CD14-positive monocyte (primary cell): Measurements from ENCODE around the gene RPS28. TPM values are rescaled to one million over a fixed set of nuclear protein-coding genes. Genes with fewer than 3 reads are reported as not detected.
"Not testable (repeated sequence)": the region's sequence is repeated elsewhere in the genome, so short reads cannot be mapped to it uniquely, and the experiment has no call there.

Experiments
- DNase-seq, 3 donors: peaks; one replicate each; pipeline ENCODE4 v3.0.0-alpha.2; 2011 to 2022
- H2AFZ ChIP-seq: 2 replicates; pipeline ENCODE4 v1.6.0; 2012; ENCODE audit warnings: mild to moderate bottlenecking, low read depth, low read length, inconsistent platforms; ENCODE audit not compliant: insufficient read depth, poor library complexity, severe bottlenecking
- H3K27ac ChIP-seq, 2 donors: 1 replicate in 1 of 2; 2 replicates in 1 of 2; pipeline ENCODE4 v1.5.1; 2012 to 2013; ENCODE audit warnings: low read length in 2 of 2, control low read depth in 1 of 2, inconsistent platforms in 1 of 2, low read depth in 1 of 2, mild to moderate bottlenecking in 1 of 2
- H3K27me3 ChIP-seq, 2 donors: one replicate each; pipeline versions ENCODE4 v1.6.0 to v1.6.1; 2011 to 2013; ENCODE audit warnings: low read length in 2 of 2; ENCODE audit not compliant: control insufficient read depth in 2 of 2, insufficient read depth in 2 of 2
- H3K36me3 ChIP-seq, 2 donors: replicated peaks in 1 of 2; 1 replicate in 1 of 2; 2 replicates in 1 of 2; pipeline versions ENCODE4 v1.5.1 to v1.6.1; 2012 to 2013; ENCODE audit warnings: low read length in 2 of 2, control low read depth in 1 of 2, inconsistent platforms in 1 of 2, mild to moderate bottlenecking in 1 of 2; ENCODE audit not compliant: insufficient read depth in 2 of 2, control insufficient read depth in 1 of 2
- H3K4me1 ChIP-seq, 2 donors: 1 replicate in 1 of 2; 2 replicates in 1 of 2; pipeline versions ENCODE4 v1.5.1 to v1.6.1; 2012 to 2013; ENCODE audit warnings: low read length in 2 of 2, control low read depth in 1 of 2, inconsistent platforms in 1 of 2, mild to moderate bottlenecking in 1 of 2, moderate library complexity in 1 of 2; ENCODE audit not compliant: insufficient read depth in 2 of 2, control insufficient read depth in 1 of 2
- H3K4me2 ChIP-seq: replicated peaks from 2 replicates; pipeline ENCODE3; 2012; ENCODE audit warnings: low read length, moderate library complexity, mild to moderate bottlenecking; ENCODE audit not compliant: poor library complexity, severe bottlenecking; ENCODE audit errors: extremely low read depth
- H3K4me3 ChIP-seq, 3 experiments: fragments of 200-600 bp in 1 of 3; sonication (generic) in 1 of 3; replicated peaks in 1 of 3; 1 replicate in 2 of 3; 2 replicates in 1 of 3; pipeline ENCODE4 v1.5.1; 2011 to 2013; ENCODE audit warnings: low read length in 3 of 3, mild to moderate bottlenecking in 3 of 3, control low read depth in 2 of 3, low read depth in 2 of 3, inconsistent platforms in 1 of 3, moderate library complexity in 1 of 3
- H3K79me2 ChIP-seq: 2 replicates; pipeline ENCODE4 v1.6.0; 2012; ENCODE audit warnings: mild to moderate bottlenecking, control low read depth, inconsistent platforms, low read length, moderate library complexity; ENCODE audit not compliant: insufficient read depth
- H3K9ac ChIP-seq: 2 replicates; pipeline ENCODE4 v1.6.0; 2017; ENCODE audit warnings: low read length, mild to moderate bottlenecking; ENCODE audit not compliant: insufficient read depth, poor library complexity, severe bottlenecking
- H3K9me3 ChIP-seq, 2 donors: replicated peaks in 1 of 2; 1 replicate in 1 of 2; 2 replicates in 1 of 2; pipeline versions ENCODE4 v1.5.1 to v1.6.1; 2012 to 2013; ENCODE audit warnings: low read length in 2 of 2, control low read depth in 1 of 2; ENCODE audit not compliant: control insufficient read depth in 1 of 2, insufficient read depth in 1 of 2
- H4K20me1 ChIP-seq: 2 replicates; pipeline ENCODE4 v1.6.0; 2012; ENCODE audit warnings: mild to moderate bottlenecking, low read length, control low read depth, moderate library complexity; ENCODE audit not compliant: insufficient read depth
- H3K27ac Mint-ChIP-seq, 7 donors: one replicate each; pipeline ENCODE4 v1.8.0; 2020; ENCODE audit warnings: mild to moderate bottlenecking in 7 of 7, mixed read lengths in 7 of 7, moderate library complexity in 6 of 7, inconsistent platforms in 2 of 7
- H3K27me3 Mint-ChIP-seq, 3 donors: one replicate each; pipeline ENCODE4 v1.8.0; 2021 to 2022; ENCODE audit warnings: low read depth in 3 of 3, mild to moderate bottlenecking in 3 of 3, mixed read lengths in 3 of 3, moderate library complexity in 3 of 3, inconsistent platforms in 1 of 3
- H3K36me3 Mint-ChIP-seq, 2 donors: one replicate each; pipeline ENCODE4 v1.8.0; 2020; ENCODE audit warnings: mixed read lengths in 2 of 2, inconsistent platforms in 1 of 2, mild to moderate bottlenecking in 1 of 2
- H3K4me1 Mint-ChIP-seq: one replicate; pipeline ENCODE4 v1.8.0; 2020; ENCODE audit warnings: mild to moderate bottlenecking, mixed read lengths
- H3K4me3 Mint-ChIP-seq, 2 donors: one replicate each; pipeline ENCODE4 v1.8.0; 2020; ENCODE audit warnings: mild to moderate bottlenecking in 2 of 2, mixed read lengths in 2 of 2, moderate library complexity in 1 of 2
- H3K9me3 Mint-ChIP-seq, 7 donors: one replicate each; pipeline ENCODE4 v1.8.0; 2020 to 2022; ENCODE audit warnings: mixed read lengths in 7 of 7, mild to moderate bottlenecking in 6 of 7, moderate library complexity in 6 of 7, inconsistent platforms in 2 of 7
- CTCF ChIP-seq: fragments of 200-600 bp; IDR thresholded peaks from one replicate; pipeline ENCODE4 v1.8.0; 2022; ENCODE audit warnings: antibody characterized with exemption, mild to moderate bottlenecking
- WGBS: methylation state at CpG from one replicate; pipeline ENCODE4 v1.1.5; 2013; ENCODE audit warnings: missing lambda C conversion rate; ENCODE audit not compliant: insufficient coverage; 5-methylcytosine and 5-hydroxymethylcytosine counted together
- intact Hi-C, 2 donors: fragments of 100-400 bp; cut with micrococcal nuclease; formaldehyde crosslinking; loops; one replicate each; pipeline versions ENCODE4 v1.15.0 to v1.15.1; 2023
- polyA plus RNA-seq, 3 donors: library from polyadenylated mRNA; depleted of rRNA in 1 of 3; unstranded in 2 of 3; stranded (reverse) in 1 of 3; fragments of 300-500 nt in 2 of 3; fragments of >200 nt in 1 of 3; fragmentation: Illumina TruSeq in 2 of 3; gene quantifications; 1 replicate in 2 of 3; 2 replicates in 1 of 3; pipeline ENCODE4 v1.2.3, GENCODE V29; 2012 to 2021

RPS28 gene
- polyA plus RNA-seq, 3 donors, result 539 to 1,104 (median 984) TPM

GRCh38 chr19:8343483-8343844 lies 22.2 kb downstream of the RPS28 start:
- H2AFZ ChIP-seq, result peak overlapping the region; percentile 56
- 0% methylated on average over 3 of the region's 11 CpGs for WGBS
- intact Hi-C loops, result no loop called here

GRCh38 chr19:8349629-8350372 lies 28.5 kb downstream of the RPS28 start:
- H3K27me3 ChIP-seq, result peaks cover 5 to 15% of the 10 kb centered on the region in 2 donors
- not testable (repeated sequence) for H3K9me3 ChIP-seq, H3K27ac ChIP-seq, DNase-seq, H3K27ac Mint-ChIP-seq, H3K4me1 Mint-ChIP-seq, H3K36me3 Mint-ChIP-seq, H3K79me2 ChIP-seq, H3K4me2 ChIP-seq, H3K4me3 ChIP-seq, H3K4me1 ChIP-seq, H3K36me3 ChIP-seq, H3K9ac ChIP-seq, H3K9me3 Mint-ChIP-seq, H4K20me1 ChIP-seq, H2AFZ ChIP-seq
- WGBS, result 54% methylated on average over 2 of the region's 8 CpGs
- peak overlapping the region in 1 of 2 donors; percentile 53 for H3K4me3 Mint-ChIP-seq
- intact Hi-C loops, result loop anchor here in 1 of 2 donors (10.0 kb wide), 1 partner anchor 225 kb away; the partner anchor contains the start of gene MYO1F
- peaks cover 26 to 56% (median 30%) of the 10 kb centered on the region in 3 donors for H3K27me3 Mint-ChIP-seq

More at GRCh38 chr19:8343483-8343844, 22.2 kb downstream of the RPS28 start:
- Mint-ChIP-seq H3K27ac (no peak overlapping the region), H3K4me3 (peak overlapping the region; percentile 37 to 87), H3K36me3 (no peaks in the 10 kb centered on the region), H3K4me1 (peaks cover 9% of the 10 kb centered on the region), H3K27me3 (peaks cover 59 to 77% (median 60%) of the 10 kb centered on the region in 3 donors), H3K9me3 (peaks cover 0 to 16% (median 3%) of the 10 kb centered on the region in 7 donors)
- Histone ChIP-seq H3K4me1 (peaks cover 8 to 11% of the 10 kb centered on the region in 2 donors), H3K4me3 (peak overlapping the region in 1 of 3 experiments; percentile 59), H4K20me1 (no peaks in the 10 kb centered on the region), H3K9me3 (no peaks in the 10 kb centered on the region), H3K4me2 (peak overlapping the region; percentile 62), H3K27me3 (peaks cover 38 to 59% of the 10 kb centered on the region in 2 donors), H3K36me3 (no peaks in the 10 kb centered on the region), H3K79me2 (no peaks in the 10 kb centered on the region), H3K27ac (no peak overlapping the region), H3K9ac (no peak overlapping the region)
- no peak for TF ChIP-seq CTCF
- DNase-seq, result no peak
